GM19351 (cell line): ENCODE data around the gene PRR27.

ENCODE experiments used
- ATAC-seq: cut with Tn5 transposase; IDR thresholded peaks from one replicate; pipeline ENCODE4 v1.9.1; 2021; ENCODE audit warnings: mild to moderate bottlenecking, moderate library complexity; ENCODE audit not compliant: unreplicated experiment

The PRR27 gene

GRCh38 chr4:70153937-70154336 is at the start of gene PRR27:
PRR27 (plus strand) TSS chr4:70154237; CDS start chr4:70154376, 139 bp downstream.
- ATAC-seq: no peak

GRCh38 chr4:70110917-70111316 is 43.1 kb upstream of the PRR27 start:
- no peak for ATAC-seq

GRCh38 chr4:70113656-70114055 is 40.4 kb upstream of the PRR27 start:
- ATAC-seq: no peak

- no peak for ATAC-seq
Observed at GRCh38 chr4:70114096-70114495, 39.9 kb upstream of the PRR27 start.

- no peak for ATAC-seq
Observed at GRCh38 chr4:70120323-70120722, 33.7 kb upstream of the PRR27 start.

- no peak for ATAC-seq
Observed at GRCh38 chr4:70133473-70133872, 20.6 kb upstream of the PRR27 start.

- ATAC-seq: no peak
Observed at GRCh38 chr4:70138751-70139150, 15.3 kb upstream of the PRR27 start.

GRCh38 chr4:70151271-70151670 is 2.8 kb upstream of the PRR27 start:
- ATAC-seq: no peak

- ATAC-seq: no peak
Observed at GRCh38 chr4:70152088-70152487, 1.9 kb upstream of the PRR27 start.

- no peak for ATAC-seq
Observed at GRCh38 chr4:70158576-70158975, 4.5 kb downstream of the PRR27 start.

- ATAC-seq: no peak
Observed at GRCh38 chr4:70177090-70177489, 23.1 kb downstream of the PRR27 start.

GRCh38 chr4:70178075-70178660 is 24.1 kb downstream of the PRR27 start:
- ATAC-seq: no peak

- ATAC-seq: no peak
Observed at GRCh38 chr4:70179811-70180210, 25.8 kb downstream of the PRR27 start.

GRCh38 chr4:70181864-70182263 is 27.8 kb downstream of the PRR27 start:
- no peak for ATAC-seq

- no peak for ATAC-seq
Observed at GRCh38 chr4:70182517-70183167, 28.6 kb downstream of the PRR27 start.

- ATAC-seq: peak; percentile 85
Observed at GRCh38 chr4:70183168-70183939, 29.3 kb downstream of the PRR27 start.

- no peak for ATAC-seq
Observed at GRCh38 chr4:70183940-70184246, 29.9 kb downstream of the PRR27 start.

- no peak for ATAC-seq
Observed at GRCh38 chr4:70187216-70187615, 33.2 kb downstream of the PRR27 start.

- ATAC-seq: no peak
Observed at GRCh38 chr4:70190579-70190978, 36.5 kb downstream of the PRR27 start.

- ATAC-seq: no peak
Observed at GRCh38 chr4:70191647-70192046, 37.6 kb downstream of the PRR27 start.

- ATAC-seq: no peak
Observed at GRCh38 chr4:70192895-70193294, 38.9 kb downstream of the PRR27 start.

- ATAC-seq: no peak
Observed at GRCh38 chr4:70195425-70195824, 41.4 kb downstream of the PRR27 start, which contains the start of gene ODAM. ODAM (plus strand) TSS chr4:70195725; CDS start chr4:70196544, 819 bp downstream.
